CD4-positive, alpha-beta T cell (primary cell): ENCODE data around the gene GLMP. TPM values are rescaled to one million over a fixed set of nuclear protein-coding genes. Genes with fewer than 3 reads are reported as not detected.

Experiments
- ATAC-seq: fragments of 200-7000 bp; cut with Tn5 transposase; one replicate; pipeline ENCODE4 v1.10.0; 2022; ENCODE audit warnings: mild to moderate bottlenecking; ENCODE audit not compliant: poor library complexity
- CTCF ChIA-PET: fragments of 350-600 bp; sonication (Branson Sonifier 250); formaldehyde crosslinking; loops from one replicate; lab custom pipeline; 2021; ENCODE audit warnings: antibody characterized with exemption, inconsistent platforms; lab: Charles Lee
- POLR2A ChIA-PET: fragments of 350-600 bp; sonication (Branson Sonifier 250); formaldehyde crosslinking; loops from one replicate; lab custom pipeline; 2021; ENCODE audit warnings: antibody characterized with exemption, inconsistent platforms; lab: Charles Lee
- DNase-seq, 14 experiments: peaks; one replicate each; pipeline ENCODE4 v3.0.0-alpha.2; 2013 to 2020; ENCODE audit warnings: mixed read lengths in 2 of 14
- H3K27ac ChIP-seq, 2 donors: one replicate each; pipeline versions ENCODE4 v1.5.1 to v1.7.0; 2013; ENCODE audit warnings: low read length in 2 of 2, low read depth in 1 of 2, mild to moderate bottlenecking in 1 of 2
- H3K27me3 ChIP-seq, 2 experiments: 1 replicate in 1 of 2; 2 replicates in 1 of 2; pipeline versions ENCODE4 v1.6.1 to v1.7.0; 2013; ENCODE audit warnings: low read length in 2 of 2, control low read depth in 1 of 2, mild to moderate bottlenecking in 1 of 2, moderate library complexity in 1 of 2; ENCODE audit not compliant: insufficient read depth in 2 of 2, control insufficient read depth in 1 of 2
- H3K36me3 ChIP-seq: one replicate; pipeline ENCODE4 v1.6.1; 2013; ENCODE audit warnings: low read length, control low read depth; ENCODE audit not compliant: insufficient read depth
- H3K4me1 ChIP-seq: one replicate; pipeline ENCODE4 v1.6.1; 2013; ENCODE audit warnings: low read length, control low read depth; ENCODE audit not compliant: insufficient read depth
- H3K4me3 ChIP-seq: one replicate; pipeline ENCODE4 v1.5.1; 2013; ENCODE audit warnings: mild to moderate bottlenecking, low read length, moderate library complexity
- H3K9me3 ChIP-seq, 2 experiments: 1 replicate in 1 of 2; 2 replicates in 1 of 2; pipeline versions ENCODE4 v1.6.1 to v1.7.0; 2013; ENCODE audit warnings: low read length in 2 of 2, mild to moderate bottlenecking in 2 of 2, control low read depth in 1 of 2, moderate library complexity in 1 of 2; ENCODE audit not compliant: control insufficient read depth in 1 of 2, insufficient read depth in 1 of 2
- H3K27ac Mint-ChIP-seq: one replicate; pipeline ENCODE4 v1.8.0; 2020; ENCODE audit warnings: mixed read lengths
- H3K27me3 Mint-ChIP-seq: one replicate; pipeline ENCODE4 v1.8.0; 2021; ENCODE audit warnings: mixed read lengths
- H3K36me3 Mint-ChIP-seq: one replicate; pipeline ENCODE4 v1.8.0; 2021; ENCODE audit warnings: low read depth, mixed read lengths
- H3K4me1 Mint-ChIP-seq: one replicate; pipeline ENCODE4 v1.8.0; 2021; ENCODE audit warnings: low read depth, mixed read lengths
- H3K4me3 Mint-ChIP-seq: one replicate; pipeline ENCODE4 v1.8.0; 2020; ENCODE audit warnings: mild to moderate bottlenecking, mixed read lengths
- H3K9me3 Mint-ChIP-seq: one replicate; pipeline ENCODE4 v1.8.0; 2020; ENCODE audit warnings: mixed read lengths
- CTCF ChIP-seq: fragments of 200-600 bp; IDR thresholded peaks from one replicate; pipeline ENCODE4 v1.8.0; 2022; ENCODE audit warnings: antibody characterized with exemption, mild to moderate bottlenecking
- intact Hi-C, 2 experiments: fragments of 100-400 bp; cut with DNase I in 1 of 2; cut with micrococcal nuclease in 1 of 2; formaldehyde crosslinking; loops; one replicate each; pipeline versions ENCODE4 v1.15.1 to v1.9.0; 2023 to 2025; cut with DNase I, micrococcal nuclease
- total RNA-seq, 174 experiments: library from RNA in 2 of 174; stranded (reverse) in 2 of 174; gene quantifications; one replicate each; pipeline ENCODE4 v1.2.3 and lab custom pipeline; 2021 to 2026

GLMP gene
- total RNA-seq, 2 experiments from 2014 or later, result 12.3 to 16.1 TPM

- Mint-ChIP-seq H3K4me1 (no peaks in the 10 kb centered on the region), H3K27ac (no peak overlapping the region), H3K9me3 (no peaks in the 10 kb centered on the region), H3K27me3 (no peaks in the 10 kb centered on the region), H3K4me3 (no peak overlapping the region), H3K36me3 (peaks cover 84% of the 10 kb centered on the region)
- Histone ChIP-seq H3K4me1 (no peaks in the 10 kb centered on the region), H3K36me3 (peaks cover 75% of the 10 kb centered on the region), H3K27ac (peak overlapping the region in 1 of 2 donors; percentile 4), H3K9me3 (no peaks in the 10 kb centered on the region), H3K4me3 (no peak overlapping the region), H3K27me3 (no peaks in the 10 kb centered on the region)
- intact Hi-C loops, result no loop called here
- DNase-seq (no peak), ATAC-seq (no peak)
- no peak for TF ChIP-seq CTCF
- POLR2A ChIA-PET, result interaction anchor here (0.6 kb wide), 1 partner anchor 60 kb away, joined by 3 read pairs; no protein-coding TSS in a partner anchor
- CTCF ChIA-PET, result no interaction called here
These were observed 15.5 kb upstream of the GLMP start for GRCh38 chr1:156310962-156311361.

DNA sequence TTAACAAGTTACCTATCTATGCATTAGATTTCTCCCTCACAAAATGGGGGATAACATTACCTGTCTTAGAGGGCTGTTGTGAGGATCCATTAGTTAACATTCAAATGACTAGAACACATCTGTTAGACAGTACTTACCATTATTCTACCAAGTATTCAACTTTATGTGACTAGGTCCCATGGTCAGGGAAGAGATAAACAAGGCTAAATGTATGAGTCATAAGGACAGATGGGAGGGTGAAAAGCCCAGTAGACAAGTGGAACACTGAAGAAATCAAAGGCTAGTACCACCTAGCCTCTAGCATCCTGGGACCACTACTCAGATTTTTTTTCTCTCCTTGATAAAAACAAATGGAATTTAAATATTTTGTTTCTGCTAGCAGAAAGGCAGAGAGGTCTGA lies 12.6 kb upstream of the GLMP start:
- CTCF ChIA-PET, result no interaction called here
- Histone ChIP-seq H3K9me3 (no peaks in the 10 kb centered on the region), H3K27me3 (no peaks in the 10 kb centered on the region), H3K27ac (no peak overlapping the region), H3K4me1 (no peaks in the 10 kb centered on the region), H3K36me3 (peaks cover 53% of the 10 kb centered on the region), H3K4me3 (no peak overlapping the region)
- no peak for TF ChIP-seq CTCF
- Mint-ChIP-seq H3K4me3 (no peak overlapping the region), H3K9me3 (no peaks in the 10 kb centered on the region), H3K4me1 (no peaks in the 10 kb centered on the region), H3K27me3 (no peaks in the 10 kb centered on the region), H3K27ac (no peak overlapping the region), H3K36me3 (peaks cover 64% of the 10 kb centered on the region)
- DNase-seq (no peak), ATAC-seq (no peak)
- POLR2A ChIA-PET, result interaction anchor here (1.3 kb wide), 1 partner anchor 26 kb away, joined by 4 read pairs; the partner anchor contains the start of gene SMG5
- intact Hi-C loops, result no loop called here

GRCh38 chr1:156305215-156305614 lies 9.7 kb upstream of the GLMP start:
- no peaks in the 10 kb centered on the region for H3K27me3 Mint-ChIP-seq
- TF ChIP-seq CTCF, result no peak
- Histone ChIP-seq H3K27me3 (no peaks in the 10 kb centered on the region), H3K9me3 (no peaks in the 10 kb centered on the region), H3K4me3 (no peak overlapping the region), H3K27ac (no peak overlapping the region), H3K4me1 (no peaks in the 10 kb centered on the region), H3K36me3 (peaks cover 26% of the 10 kb centered on the region)
- intact Hi-C loops, result no loop called here
- ATAC-seq (no peak), DNase-seq (no peak)
- no peaks in the 10 kb centered on the region for H3K9me3 Mint-ChIP-seq
- POLR2A ChIA-PET, result no interaction called here
- no peak overlapping the region for H3K4me3 Mint-ChIP-seq
- H3K36me3 Mint-ChIP-seq, result peaks cover 38% of the 10 kb centered on the region
- no peak overlapping the region for H3K27ac Mint-ChIP-seq
- no peaks in the 10 kb centered on the region for H3K4me1 Mint-ChIP-seq
- CTCF ChIA-PET, result interaction anchor here (1.6 kb wide), 1 partner anchor 14 kb away, joined by 3 read pairs; no protein-coding TSS in a partner anchor
